Astrocyte of the cerebellum (primary cell): ENCODE measurements around the gene LRRC70.

Experiments
- DNase-seq: peaks from one replicate; pipeline ENCODE4 v3.0.0-alpha.2; 2011; ENCODE audit warnings: low read depth
- H3K4me3 ChIP-seq: 2 replicates; pipeline ENCODE4 v1.5.1; 2011; ENCODE audit warnings: mild to moderate bottlenecking, low read depth, low read length, moderate library complexity
- CTCF ChIP-seq: IDR thresholded peaks from 2 replicates; pipeline ENCODE4 v1.5.1; 2012; ENCODE audit warnings: low read length, low read depth, moderate library complexity, mild to moderate bottlenecking; ENCODE audit errors: missing control alignments
- in situ Hi-C: cut with HindIII; loops from 2 replicates; pipeline ENCODE4 v1.10.0; 2017; ENCODE audit warnings: low sequenced_read_pairs

The LRRC70 gene

GRCh38 chr5:62607615-62608014, 29.0 kb downstream of the LRRC70 start:
- no peak for TF ChIP-seq CTCF
- in situ Hi-C loops = no loop called here
- H3K4me3 ChIP-seq = no peak overlapping the region
- no peak for DNase-seq

DNA sequence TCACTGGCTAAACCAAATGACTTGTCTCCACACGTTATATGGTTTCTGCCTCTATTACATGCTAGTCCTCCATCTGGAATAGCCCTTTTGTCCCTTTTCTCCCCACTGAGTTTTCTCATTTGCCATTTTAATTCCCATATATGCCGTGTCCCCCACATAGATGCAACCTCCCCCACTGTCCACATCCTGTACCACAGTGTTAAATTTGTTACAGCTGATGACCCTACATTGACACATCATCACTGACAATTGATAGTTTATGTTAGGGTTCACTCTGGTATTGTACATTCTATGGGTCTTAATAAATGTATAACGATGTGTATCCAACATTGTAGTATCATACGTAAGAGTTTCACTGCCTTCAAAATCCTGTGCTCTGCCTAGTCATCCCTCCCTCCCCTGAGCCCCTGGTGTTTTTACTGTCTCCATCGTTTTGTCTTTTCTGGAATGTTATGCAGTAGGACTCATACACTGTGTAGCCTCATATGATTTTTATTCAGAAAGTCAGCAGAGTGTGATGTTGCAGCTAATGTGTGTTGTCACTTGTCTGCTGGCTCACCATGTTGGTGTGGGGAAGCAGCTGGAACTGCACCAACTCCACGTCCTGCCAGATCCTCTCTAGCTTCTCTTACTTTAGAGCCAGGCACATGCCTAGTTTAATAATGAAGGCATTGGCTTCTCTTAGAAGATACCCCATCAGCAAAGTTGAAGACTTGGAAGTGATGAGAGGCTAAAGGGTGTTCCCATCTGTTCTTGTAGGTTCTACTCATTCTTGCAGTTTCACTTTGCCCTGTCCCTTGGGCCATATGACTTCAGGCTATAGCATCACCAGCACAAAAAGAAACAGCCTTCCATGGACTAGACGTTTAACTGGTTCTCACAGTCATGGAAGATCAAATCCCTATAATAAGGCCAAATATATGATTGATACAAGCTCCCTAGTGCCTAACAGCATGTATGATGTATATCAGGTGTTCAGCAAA, 30.2 kb downstream of the LRRC70 start:
- H3K4me3 ChIP-seq = no peak overlapping the region
- no peak for TF ChIP-seq CTCF
- in situ Hi-C loops = no loop called here
- no peak for DNase-seq

DNA sequence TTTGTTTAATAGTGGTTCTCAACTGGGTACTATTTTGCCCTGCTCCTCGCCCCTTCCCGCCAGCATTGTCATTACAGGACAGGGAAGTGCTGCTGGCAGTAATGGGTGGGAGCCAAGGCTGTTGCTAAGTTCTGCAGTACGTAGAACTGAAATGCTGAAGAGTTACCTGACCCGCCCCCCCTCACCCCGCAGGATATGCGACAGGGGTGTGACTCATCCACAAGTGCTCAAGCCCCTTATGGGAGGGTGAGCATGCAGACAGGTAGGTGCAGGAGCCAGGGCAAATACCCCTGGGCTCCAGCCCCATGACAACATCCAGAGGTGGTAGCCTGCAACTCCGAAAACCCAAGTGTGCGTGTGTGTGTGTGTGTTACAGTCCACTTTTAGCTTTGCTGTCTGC, 35.7 kb downstream of the LRRC70 start:
- H3K4me3 ChIP-seq = no peak overlapping the region
- in situ Hi-C loops = no loop called here
- no peak for TF ChIP-seq CTCF

DNA sequence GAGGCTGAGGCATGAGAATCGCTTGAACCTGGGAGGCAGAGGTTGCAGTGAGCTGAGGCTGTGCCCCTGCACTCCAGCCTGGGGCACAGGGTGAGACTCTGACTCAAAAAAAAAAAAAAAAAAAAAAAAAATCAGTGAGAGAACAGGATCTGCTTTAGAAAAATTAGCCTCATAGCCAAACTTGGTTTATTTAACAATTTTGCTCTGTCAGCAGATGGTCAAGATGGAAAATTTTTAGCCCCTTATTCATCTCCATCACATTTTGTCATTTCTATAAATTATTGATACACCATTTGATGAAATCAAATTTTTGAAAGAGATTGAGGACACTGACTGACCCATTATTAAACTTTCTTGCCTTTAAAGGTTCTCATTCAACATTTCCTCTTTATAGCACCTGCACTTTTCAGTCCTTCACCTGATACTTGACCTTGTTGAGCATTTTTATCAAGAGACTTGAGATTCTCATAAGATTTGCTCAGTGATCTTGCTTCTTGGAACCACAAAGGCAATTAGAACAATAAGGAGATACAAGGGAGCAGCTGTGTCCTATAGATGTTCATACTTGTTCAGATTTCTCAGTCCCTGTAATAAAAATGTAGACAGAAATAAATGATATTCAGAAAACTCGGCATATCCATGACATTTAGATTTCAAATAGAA, 38.1 kb downstream of the LRRC70 start:
- no peak for DNase-seq
- no peak for TF ChIP-seq CTCF
- in situ Hi-C loops = no loop called here
- H3K4me3 ChIP-seq = no peak overlapping the region

More for the DNA sequence above, 35.7 kb downstream of the LRRC70 start:
- no peak for DNase-seq

- H3K4me3 ChIP-seq = no peak overlapping the region
- DNase-seq = no peak
- in situ Hi-C loops = no loop called here
- no peak for TF ChIP-seq CTCF
These were observed 39.3 kb downstream of the LRRC70 start for GRCh38 chr5:62617943-62618342.

GRCh38 chr5:62620761-62621160, 42.1 kb downstream of the LRRC70 start:
- no peak overlapping the region for H3K4me3 ChIP-seq
- in situ Hi-C loops = no loop called here
- no peak for TF ChIP-seq CTCF
- no peak for DNase-seq
